Uterus (tissue), 4 donors: Measurements from ENCODE around the gene SLC5A5. TPM values are rescaled to one million over a fixed set of nuclear protein-coding genes. Genes with fewer than 3 reads are reported as not detected.

Experiments used
- DNase-seq, 2 donors: peaks; one replicate each; pipeline ENCODE4 v3.0.0-alpha.2; 2019 to 2020
- H3K27ac ChIP-seq, 2 donors: fragments of 200-600 bp; sonication (generic); 1 replicate in 1 of 2; 2 replicates in 1 of 2; pipeline ENCODE4 v1.5.1; 2016 to 2018
- H3K27me3 ChIP-seq, 2 donors: fragments of 200-600 bp; sonication (generic); one replicate each; pipeline ENCODE4 v1.5.1; 2018 to 2019; ENCODE audit warnings: control low read depth in 1 of 2
- H3K36me3 ChIP-seq, 2 donors: fragments of 200-600 bp; sonication (generic); one replicate each; pipeline ENCODE4 v1.5.1; 2019; ENCODE audit warnings: control low read depth in 1 of 2
- H3K4me1 ChIP-seq, 2 donors: fragments of 200-600 bp; sonication (generic); one replicate each; pipeline ENCODE4 v1.5.1; 2018 to 2019; ENCODE audit warnings: control low read depth in 1 of 2
- H3K4me3 ChIP-seq, 2 donors: fragments of 200-600 bp; sonication (generic); 1 replicate in 1 of 2; 2 replicates in 1 of 2; pipeline ENCODE4 v1.5.1; 2018 to 2019; ENCODE audit warnings: mild to moderate bottlenecking in 1 of 2
- H3K9me3 ChIP-seq, 2 donors: fragments of 200-600 bp; sonication (generic); one replicate each; pipeline ENCODE4 v1.5.1; 2019; ENCODE audit warnings: control low read depth in 1 of 2
- CTCF ChIP-seq, 4 experiments: fragments of 200-600 bp in 2 of 4; fragments of 450-650 bp in 2 of 4; sonication (generic) in 2 of 4; IDR thresholded peaks; one replicate each; pipeline ENCODE4 v1.5.1; 2016 to 2019; ENCODE audit warnings: antibody characterized with exemption in 4 of 4, mild to moderate bottlenecking in 2 of 4, moderate library complexity in 1 of 4
- POLR2A ChIP-seq, 2 donors: fragments of 450-650 bp; IDR thresholded peaks; one replicate each; pipeline ENCODE4 v1.6.1; 2016; ENCODE audit warnings: antibody characterized with exemption in 2 of 2, mild to moderate bottlenecking in 1 of 2, moderate library complexity in 1 of 2
- intact Hi-C: fragments of 100-400 bp; cut with DNase I; formaldehyde crosslinking; loops from one replicate; pipeline ENCODE4 v1.15.1; 2023; ENCODE audit warnings: low total_unique reads
- total RNA-seq, 4 donors: library from RNA; depleted of rRNA in 3 of 4; stranded (reverse); fragments of >200 nt in 3 of 4; gene quantifications; one replicate each; pipeline versions ENCODE4 v1.1.0 to v1.2.4, GENCODE V29; 2014 to 2023
- donor health status: DM: yes; HTN: yes; CAD: no.

Gene SLC5A5
- total RNA-seq, 4 donors from 2014 or later = not detected

- no peak for DNase-seq
- intact Hi-C loops = no loop called here
- no peak overlapping the region for H3K27ac ChIP-seq
- TF ChIP-seq CTCF (IDR thresholded peaks at IDR 0.05) = no peak
- no peak for TF ChIP-seq POLR2A (IDR thresholded peaks at IDR 0.05)
- H3K36me3 ChIP-seq = no peaks in the 10 kb centered on the region
- no peaks in the 10 kb centered on the region for H3K9me3 ChIP-seq
- H3K4me3 ChIP-seq = no peak overlapping the region
- H3K27me3 ChIP-seq = no peaks in the 10 kb centered on the region
- peaks cover 0 to 10% of the 10 kb centered on the region in 2 donors for H3K4me1 ChIP-seq
These were observed 64.6 kb downstream of the SLC5A5 start for GRCh38 chr19:17936379-17936778.

- Histone ChIP-seq H3K4me1 (peaks cover 0 to 10% of the 10 kb centered on the region in 2 donors), H3K36me3 (no peaks in the 10 kb centered on the region), H3K27ac (no peak overlapping the region), H3K27me3 (no peaks in the 10 kb centered on the region), H3K9me3 (no peaks in the 10 kb centered on the region), H3K4me3 (no peak overlapping the region)
- no peak for DNase-seq
- intact Hi-C loops = no loop called here
- TF ChIP-seq CTCF (IDR thresholded peaks at IDR 0.05) (no peak), POLR2A (IDR thresholded peaks at IDR 0.05) (no peak)
These were observed 65.7 kb downstream of the SLC5A5 start for GRCh38 chr19:17937371-17937900.

GRCh38 chr19:17938092-17938845 is 66.5 kb downstream of the SLC5A5 start:
- peak; percentile 81 to 91 (median 90) for TF ChIP-seq CTCF (IDR thresholded peaks at IDR 0.05)
- no peak for TF ChIP-seq POLR2A (IDR thresholded peaks at IDR 0.05)
- Histone ChIP-seq H3K27me3 (no peaks in the 10 kb centered on the region), H3K36me3 (no peaks in the 10 kb centered on the region), H3K4me1 (peaks cover 0 to 9% of the 10 kb centered on the region in 2 donors), H3K4me3 (no peak overlapping the region), H3K9me3 (no peaks in the 10 kb centered on the region), H3K27ac (no peak overlapping the region)
- peak; percentile 70 to 75 for DNase-seq
- intact Hi-C loops = no loop called here

- no peaks in the 10 kb centered on the region for H3K9me3 ChIP-seq
- H3K27me3 ChIP-seq = no peaks in the 10 kb centered on the region
- intact Hi-C loops = no loop called here
- no peak overlapping the region for H3K27ac ChIP-seq
- H3K4me1 ChIP-seq = peaks cover 0 to 3% of the 10 kb centered on the region in 2 donors
- no peak for DNase-seq
- no peak for TF ChIP-seq POLR2A (IDR thresholded peaks at IDR 0.05)
- TF ChIP-seq CTCF (IDR thresholded peaks at IDR 0.05) = no peak
- H3K36me3 ChIP-seq = no peaks in the 10 kb centered on the region
- no peak overlapping the region for H3K4me3 ChIP-seq
These were observed 70.4 kb downstream of the SLC5A5 start for GRCh38 chr19:17942181-17942580.

GRCh38 chr19:17942582-17943273 is 71.0 kb downstream of the SLC5A5 start:
- H3K4me1 ChIP-seq = peaks cover 0 to 6% of the 10 kb centered on the region in 2 donors
- H3K9me3 ChIP-seq = no peaks in the 10 kb centered on the region
- no peaks in the 10 kb centered on the region for H3K27me3 ChIP-seq
- no peak overlapping the region for H3K4me3 ChIP-seq
- intact Hi-C loops = no loop called here
- TF ChIP-seq CTCF (IDR thresholded peaks at IDR 0.05) = no peak
- TF ChIP-seq POLR2A (IDR thresholded peaks at IDR 0.05) = no peak
- no peaks in the 10 kb centered on the region for H3K36me3 ChIP-seq
- H3K27ac ChIP-seq = no peak overlapping the region
- DNase-seq = no peak
